A673 (cell line): ENCODE data around the gene ABCA7. TPM values are rescaled to one million over a fixed set of nuclear protein-coding genes. Genes with fewer than 3 reads are reported as not detected.

ENCODE experiments used
- BruUV-seq: library from RNA; stranded (reverse); fragments of 400-500 nt; replicated peaks from 2 replicates; lab custom pipeline; 2021; lab: Mats Ljungman, UMichigan
- CTCF ChIA-PET: fragments of 300-600 bp; sonication (Branson Sonifier 250); formaldehyde crosslinking; loops from one replicate; lab custom pipeline; 2022; ENCODE audit warnings: antibody characterized with exemption; lab: Charles Lee
- POLR2A ChIA-PET: fragments of 300-600 bp; sonication (Branson Sonifier 250); formaldehyde crosslinking; loops from one replicate; lab custom pipeline; 2022; ENCODE audit warnings: antibody characterized with exemption; ENCODE audit not compliant: low non-redundant PET; lab: Charles Lee
- DNase-seq: peaks from one replicate; pipeline ENCODE4 v3.0.0-alpha.2; 2015; ENCODE audit warnings: low spot score
- H3K27ac ChIP-seq: fragments of 200-600 bp; sonication (generic); 2 replicates; pipeline ENCODE4 v1.5.1; 2016; ENCODE audit warnings: mixed run types, low read depth, mild to moderate bottlenecking, mixed read lengths, antibody characterized with exemption, low read length; ENCODE audit not compliant: poor library complexity, severe bottlenecking
- H3K27me3 ChIP-seq: fragments of 200-600 bp; sonication (generic); replicated peaks from 2 replicates; pipeline ENCODE4 v1.6.1; 2017; ENCODE audit warnings: mixed run types, low read depth, mild to moderate bottlenecking, mixed read lengths, antibody characterized with exemption, low read length; ENCODE audit not compliant: insufficient read depth, poor library complexity
- H3K36me3 ChIP-seq: fragments of 200-600 bp; sonication (generic); 2 replicates; pipeline ENCODE4 v1.6.1; 2016; ENCODE audit warnings: mixed run types, mild to moderate bottlenecking, mixed read lengths, antibody characterized with exemption, low read length; ENCODE audit not compliant: insufficient read depth, poor library complexity, severe bottlenecking
- H3K4me1 ChIP-seq: fragments of 200-600 bp; sonication (generic); 2 replicates; pipeline ENCODE4 v1.6.1; 2017; ENCODE audit warnings: mixed run types, mild to moderate bottlenecking, mixed read lengths, antibody characterized with exemption, low read length; ENCODE audit not compliant: insufficient read depth, poor library complexity, severe bottlenecking
- H3K4me3 ChIP-seq: fragments of 200-600 bp; sonication (generic); 2 replicates; pipeline ENCODE4 v1.5.1; 2016; ENCODE audit warnings: low read depth, mixed run types, mild to moderate bottlenecking, mixed read lengths, low read length; ENCODE audit not compliant: poor library complexity, severe bottlenecking
- H3K9me3 ChIP-seq: fragments of 200-600 bp; sonication (generic); 2 replicates; pipeline ENCODE4 v1.6.1; 2016; ENCODE audit warnings: mixed run types, low read depth, mild to moderate bottlenecking, mixed read lengths, antibody characterized with exemption, low read length; ENCODE audit not compliant: poor library complexity, severe bottlenecking
- CTCF ChIP-seq: fragments of 300-800, 200-600 bp; sonication (generic); conservative IDR thresholded peaks from 2 replicates; pipeline ENCODE4 v1.5.1; 2017; ENCODE audit warnings: low read depth, mild to moderate bottlenecking, antibody characterized with exemption, low read length, moderate library complexity, mixed read lengths
- EZH2 ChIP-seq: fragments of 200-600 bp; sonication (generic); IDR thresholded peaks from 2 replicates; pipeline ENCODE4 v1.6.1; 2017; ENCODE audit warnings: borderline replicate concordance, low read depth, mild to moderate bottlenecking, mixed read lengths, antibody characterized with exemption, low read length; ENCODE audit not compliant: poor library complexity, severe bottlenecking
- intact Hi-C: fragments of 100-400 bp; cut with micrococcal nuclease; formaldehyde crosslinking; loops from one replicate; pipeline ENCODE4 v1.10.0; 2022; ENCODE audit not compliant: unreplicated experiment
- total RNA-seq: library from RNA; stranded (reverse); gene quantifications from 2 replicates; pipeline ENCODE4 v1.2.3, GENCODE V29; 2021

Gene ABCA7
- total RNA-seq, 1 experiment from 2014 or later = 12.0 TPM

GRCh38 chr19:1087813-1088415 is 48.0 kb downstream of the ABCA7 start:
- Histone ChIP-seq H3K9me3 (no peaks in the 10 kb centered on the region), H3K4me1 (peaks cover 3% of the 10 kb centered on the region), H3K4me3 (no peak overlapping the region), H3K27me3 (no peaks in the 10 kb centered on the region), H3K36me3 (peaks cover 43% of the 10 kb centered on the region), H3K27ac (no peak overlapping the region)
- no peak for DNase-seq
- ChIA-PET CTCF (no interaction called here), POLR2A (no interaction called here)
- TF ChIP-seq CTCF (no peak), EZH2 (no peak)
- no TSS peak for BruUV-seq
- intact Hi-C loops = no loop called here

GRCh38 chr19:1088416-1089010 is 48.6 kb downstream of the ABCA7 start:
- Histone ChIP-seq H3K4me1 (peaks cover 3% of the 10 kb centered on the region), H3K27ac (no peak overlapping the region), H3K36me3 (peaks cover 49% of the 10 kb centered on the region), H3K27me3 (no peaks in the 10 kb centered on the region), H3K9me3 (no peaks in the 10 kb centered on the region), H3K4me3 (no peak overlapping the region)
- BruUV-seq = no TSS peak
- intact Hi-C loops = no loop called here
- CTCF ChIA-PET = no interaction called here
- POLR2A ChIA-PET = no interaction called here
- DNase-seq = no peak
- TF ChIP-seq CTCF (no peak), EZH2 (no peak)

GRCh38 chr19:1089126-1089771 is 49.3 kb downstream of the ABCA7 start:
- H3K9me3 ChIP-seq = no peaks in the 10 kb centered on the region
- TF ChIP-seq CTCF = no peak
- no peak for TF ChIP-seq EZH2
- peaks cover 10% of the 10 kb centered on the region for H3K4me1 ChIP-seq
- POLR2A ChIA-PET = no interaction called here
- H3K27ac ChIP-seq = no peak overlapping the region
- intact Hi-C loops = no loop called here
- no peak overlapping the region for H3K4me3 ChIP-seq
- DNase-seq = no peak
- H3K36me3 ChIP-seq = peaks cover 52% of the 10 kb centered on the region
- no TSS peak for BruUV-seq
- H3K27me3 ChIP-seq = no peaks in the 10 kb centered on the region
- CTCF ChIA-PET = interaction anchor here (0.7 kb wide), 1 partner anchor 352 kb away, joined by 3 read pairs; no protein-coding TSS in a partner anchor
